SU-DHL-6 (cell line): ENCODE measurements around the gene FAM118A.
"Not testable (repeated sequence)": the region's sequence is repeated elsewhere in the genome, so short reads cannot be mapped to it uniquely, and the experiment has no call there.

Experiments
- H2AFZ ChIP-seq: fragments of 200-600 bp; sonication (generic); 2 replicates; pipeline ENCODE4 v1.6.1; 2014; ENCODE audit warnings: low read depth, mild to moderate bottlenecking, moderate library complexity, mixed read lengths, antibody characterized with exemption, low read length; ENCODE audit not compliant: severe bottlenecking
- H3F3A ChIP-seq: fragments of 200-600 bp; shearing (Covaris generic); 2 replicates; pipeline ENCODE4 v1.6.0; 2016; ENCODE audit warnings: antibody characterized with exemption, mild to moderate bottlenecking; ENCODE audit not compliant: insufficient read depth
- H3K27ac ChIP-seq: fragments of 200-600 bp; sonication (generic); 2 replicates; pipeline ENCODE4 v1.5.1; 2016; ENCODE audit warnings: low read depth, mild to moderate bottlenecking, low read length, moderate library complexity, mixed read lengths
- H3K27me3 ChIP-seq: fragments of 200-600 bp; sonication (generic), shearing (Covaris generic); 2 replicates; pipeline ENCODE4 v1.6.0; 2014; ENCODE audit warnings: mild to moderate bottlenecking, low read length
- H3K36me3 ChIP-seq: fragments of 200-600 bp; sonication (generic); 2 replicates; pipeline ENCODE4 v1.6.1; 2014; ENCODE audit warnings: mild to moderate bottlenecking, low read length, mixed read lengths
- H3K4me2 ChIP-seq: fragments of 300-600, 200-600 bp; shearing (Covaris generic), sonication (generic); 2 replicates; pipeline ENCODE4 v1.6.0; 2014; ENCODE audit warnings: low read length, low read depth, mild to moderate bottlenecking; ENCODE audit not compliant: poor library complexity, severe bottlenecking
- H3K4me3 ChIP-seq: fragments of 200-600 bp; sonication (generic); 2 replicates; pipeline ENCODE4 v1.5.1; 2014; ENCODE audit warnings: antibody characterized with exemption, low read length, mild to moderate bottlenecking, mixed read lengths; ENCODE audit not compliant: insufficient read depth, poor library complexity, severe bottlenecking
- H3K79me2 ChIP-seq: fragments of 200-600 bp; sonication (generic); 2 replicates; pipeline ENCODE4 v1.6.1; 2014; ENCODE audit warnings: mild to moderate bottlenecking, low read length, moderate library complexity; ENCODE audit not compliant: insufficient read depth
- H3K9ac ChIP-seq: fragments of 200-600 bp; sonication (generic); 2 replicates; pipeline ENCODE4 v1.7.0; 2014; ENCODE audit warnings: mild to moderate bottlenecking, low read length
- H3K9me2 ChIP-seq: fragments of 200-600 bp; sonication (generic); replicated peaks from 2 replicates; pipeline ENCODE4 v1.6.1; 2014; ENCODE audit warnings: low read length; ENCODE audit not compliant: insufficient read depth
- H3K9me3 ChIP-seq: fragments of 200-600 bp; sonication (generic); 2 replicates; pipeline ENCODE4 v1.6.1; 2014; ENCODE audit warnings: low read length, mixed read lengths; ENCODE audit not compliant: insufficient read depth
- H4K20me1 ChIP-seq: fragments of 200-600 bp; sonication (generic); 2 replicates; pipeline ENCODE4 v1.6.1; 2014; ENCODE audit warnings: low read depth, mild to moderate bottlenecking, antibody characterized with exemption, low read length, moderate library complexity, mixed read lengths
- EZH2phosphoT487 ChIP-seq: fragments of 200-600 bp; sonication (generic), shearing (Covaris generic); conservative IDR thresholded peaks from 2 replicates; pipeline ENCODE4 v1.6.1; 2018; ENCODE audit warnings: mild to moderate bottlenecking, antibody characterized with exemption, low read length, moderate library complexity, mixed read lengths
- TF ChIP-seq, protein P1 (sequence below): fragments of 200-600 bp; sonication (generic); IDR thresholded peaks from one replicate; pipeline ENCODE4 v1.5.1; 2017; ENCODE audit warnings: antibody characterized with exemption, mild to moderate bottlenecking, low read length, moderate library complexity; ENCODE audit not compliant: insufficient read depth, poor library complexity, severe bottlenecking

The FAM118A gene

GRCh38 chr22:45366713-45367112 is 57.0 kb downstream of the FAM118A start:
- Histone ChIP-seq H3F3A (no peaks in the 10 kb centered on the region), H3K27ac (no peak overlapping the region), H3K36me3 (no peaks in the 10 kb centered on the region), H4K20me1 (no peaks in the 10 kb centered on the region), H3K27me3 (no peaks in the 10 kb centered on the region), H3K9me2 (no peaks in the 10 kb centered on the region), H3K4me2 (no peak overlapping the region), H3K9ac (no peak overlapping the region), H2AFZ (no peak overlapping the region), H3K79me2 (no peaks in the 10 kb centered on the region), H3K9me3 (no peaks in the 10 kb centered on the region), H3K4me3 (no peak overlapping the region)
- no peak for TF ChIP-seq EZH2phosphoT487
- TF ChIP-seq, protein P1, sequence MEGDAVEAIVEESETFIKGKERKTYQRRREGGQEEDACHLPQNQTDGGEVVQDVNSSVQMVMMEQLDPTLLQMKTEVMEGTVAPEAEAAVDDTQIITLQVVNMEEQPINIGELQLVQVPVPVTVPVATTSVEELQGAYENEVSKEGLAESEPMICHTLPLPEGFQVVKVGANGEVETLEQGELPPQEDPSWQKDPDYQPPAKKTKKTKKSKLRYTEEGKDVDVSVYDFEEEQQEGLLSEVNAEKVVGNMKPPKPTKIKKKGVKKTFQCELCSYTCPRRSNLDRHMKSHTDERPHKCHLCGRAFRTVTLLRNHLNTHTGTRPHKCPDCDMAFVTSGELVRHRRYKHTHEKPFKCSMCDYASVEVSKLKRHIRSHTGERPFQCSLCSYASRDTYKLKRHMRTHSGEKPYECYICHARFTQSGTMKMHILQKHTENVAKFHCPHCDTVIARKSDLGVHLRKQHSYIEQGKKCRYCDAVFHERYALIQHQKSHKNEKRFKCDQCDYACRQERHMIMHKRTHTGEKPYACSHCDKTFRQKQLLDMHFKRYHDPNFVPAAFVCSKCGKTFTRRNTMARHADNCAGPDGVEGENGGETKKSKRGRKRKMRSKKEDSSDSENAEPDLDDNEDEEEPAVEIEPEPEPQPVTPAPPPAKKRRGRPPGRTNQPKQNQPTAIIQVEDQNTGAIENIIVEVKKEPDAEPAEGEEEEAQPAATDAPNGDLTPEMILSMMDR, result no peak

- not testable (repeated sequence) for H3K4me2 ChIP-seq, H4K20me1 ChIP-seq, H3K36me3 ChIP-seq, H3K9ac ChIP-seq, H3K79me2 ChIP-seq, H3K4me3 ChIP-seq, H3K9me2 ChIP-seq, H3K9me3 ChIP-seq, H3F3A ChIP-seq, H2AFZ ChIP-seq, H3K27ac ChIP-seq, H3K27me3 ChIP-seq
These were observed 63.9 kb downstream of the FAM118A start for GRCh38 chr22:45373592-45373991.

GRCh38 chr22:45376009-45376408 is 66.3 kb downstream of the FAM118A start:
- H3K9me3 ChIP-seq, result no peaks in the 10 kb centered on the region
- no peak overlapping the region for H2AFZ ChIP-seq
- no peak overlapping the region for H3K27ac ChIP-seq
- no peaks in the 10 kb centered on the region for H3K79me2 ChIP-seq
- H3K4me2 ChIP-seq, result no peak overlapping the region
- TF ChIP-seq EZH2phosphoT487, result no peak
- TF ChIP-seq, protein P1, result no peak
- H3K27me3 ChIP-seq, result no peaks in the 10 kb centered on the region
- H4K20me1 ChIP-seq, result no peaks in the 10 kb centered on the region
- H3K4me3 ChIP-seq, result no peak overlapping the region
- no peaks in the 10 kb centered on the region for H3K9me2 ChIP-seq
- no peaks in the 10 kb centered on the region for H3K36me3 ChIP-seq
- H3K9ac ChIP-seq, result no peak overlapping the region
- H3F3A ChIP-seq, result no peaks in the 10 kb centered on the region

GRCh38 chr22:45376703-45377102 is 67.0 kb downstream of the FAM118A start:
- Histone ChIP-seq H3K9me3 (no peaks in the 10 kb centered on the region), H3K27ac (no peak overlapping the region), H3K27me3 (no peaks in the 10 kb centered on the region), H3K9ac (no peak overlapping the region), H3K9me2 (no peaks in the 10 kb centered on the region), H3K4me3 (no peak overlapping the region), H3K4me2 (no peak overlapping the region), H2AFZ (no peak overlapping the region), H3F3A (no peaks in the 10 kb centered on the region), H4K20me1 (no peaks in the 10 kb centered on the region), H3K36me3 (no peaks in the 10 kb centered on the region), H3K79me2 (no peaks in the 10 kb centered on the region)
- TF ChIP-seq EZH2phosphoT487, result no peak
- TF ChIP-seq, protein P1, result no peak
